GM19438 (cell line): Measurements from ENCODE around the gene C19orf47.
"Not testable (repeated sequence)": the region's sequence is repeated elsewhere in the genome, so short reads cannot be mapped to it uniquely, and the experiment has no call there.

Experiments
- ATAC-seq: cut with Tn5 transposase; IDR thresholded peaks from one replicate; pipeline ENCODE4 v1.9.1; 2021; ENCODE audit warnings: low read depth; ENCODE audit not compliant: unreplicated experiment

C19orf47 gene

DNA sequence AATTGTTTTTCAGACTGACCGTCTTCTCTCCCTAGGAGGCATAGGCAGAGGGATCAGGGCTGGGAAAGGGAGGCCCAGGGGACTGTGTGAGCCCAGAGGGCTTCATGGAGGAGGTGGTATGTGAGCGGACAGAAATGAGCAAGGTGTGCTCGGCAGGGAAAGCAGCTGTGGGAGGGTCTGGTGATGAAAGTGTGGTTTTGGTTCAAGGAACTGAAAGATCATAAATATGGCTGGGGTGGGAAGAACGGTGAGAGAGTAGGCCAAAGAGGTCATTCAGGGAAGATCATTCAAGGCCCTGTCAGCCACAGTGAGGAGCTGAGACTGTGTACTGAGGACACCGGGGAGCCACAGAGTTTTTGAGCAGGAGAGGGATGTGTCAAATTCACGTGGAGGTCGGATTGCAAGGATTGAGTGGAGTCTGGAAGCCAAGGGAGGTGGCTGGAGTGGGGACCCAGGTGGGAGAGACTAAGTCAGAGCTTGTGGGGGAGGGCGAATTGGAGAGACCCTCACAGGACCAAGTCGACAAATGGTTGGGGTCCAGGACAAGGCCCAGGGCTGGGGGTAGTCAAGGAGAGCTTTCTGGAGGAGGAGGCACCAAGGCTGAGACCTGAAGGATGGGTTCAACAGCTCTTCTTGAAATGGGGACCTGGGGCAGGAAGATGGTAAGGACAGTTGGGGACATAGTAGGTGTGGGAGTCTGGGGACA lies 7.9 kb upstream of the C19orf47 start:
- ATAC-seq = no peak

DNA sequence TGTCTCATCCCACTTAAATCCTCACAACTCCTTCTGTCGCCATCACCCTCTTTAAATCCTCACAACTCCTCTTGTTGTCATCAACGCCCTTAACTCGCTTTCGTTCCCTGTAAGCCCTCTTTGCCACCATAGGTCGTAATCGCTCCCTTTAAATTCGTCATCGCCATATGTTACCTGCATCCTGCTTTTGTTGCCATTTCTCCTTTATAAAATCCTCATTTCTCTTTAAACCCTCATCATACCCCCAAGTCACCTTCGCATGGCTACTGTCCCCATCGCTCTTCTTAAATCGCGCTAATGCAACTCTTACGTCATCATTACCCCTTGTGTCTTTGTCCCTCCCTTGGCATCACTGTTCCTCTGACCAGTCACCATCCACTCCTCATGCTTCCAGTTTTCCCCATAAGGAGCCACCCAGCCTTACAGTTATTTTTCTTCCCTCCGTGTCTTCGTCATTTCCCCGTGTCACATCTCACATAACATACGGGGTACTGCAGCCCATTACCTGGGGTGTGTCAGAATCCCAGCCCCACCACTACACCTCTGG lies 837 bp upstream of the C19orf47 start:
- ATAC-seq = no peak

DNA sequence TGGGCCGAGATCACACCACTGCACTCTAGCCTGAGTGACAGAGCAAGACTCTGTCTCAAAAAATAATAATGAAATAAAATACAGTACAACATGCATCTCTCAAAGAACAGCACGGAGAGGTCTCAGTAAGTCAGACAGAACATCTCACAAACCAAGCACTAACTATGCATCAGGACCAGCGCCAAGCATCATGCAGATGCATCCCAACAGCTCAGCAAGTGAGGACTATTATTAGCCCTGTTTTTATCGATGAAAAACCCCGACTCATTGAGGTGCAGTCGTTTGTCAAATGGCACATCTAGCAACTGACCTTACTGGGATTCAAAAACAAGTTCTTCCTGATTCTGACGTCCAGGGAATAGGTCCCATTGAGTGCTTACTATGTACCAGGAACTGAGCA lies 3.8 kb downstream of the C19orf47 start:
- no peak for ATAC-seq

DNA sequence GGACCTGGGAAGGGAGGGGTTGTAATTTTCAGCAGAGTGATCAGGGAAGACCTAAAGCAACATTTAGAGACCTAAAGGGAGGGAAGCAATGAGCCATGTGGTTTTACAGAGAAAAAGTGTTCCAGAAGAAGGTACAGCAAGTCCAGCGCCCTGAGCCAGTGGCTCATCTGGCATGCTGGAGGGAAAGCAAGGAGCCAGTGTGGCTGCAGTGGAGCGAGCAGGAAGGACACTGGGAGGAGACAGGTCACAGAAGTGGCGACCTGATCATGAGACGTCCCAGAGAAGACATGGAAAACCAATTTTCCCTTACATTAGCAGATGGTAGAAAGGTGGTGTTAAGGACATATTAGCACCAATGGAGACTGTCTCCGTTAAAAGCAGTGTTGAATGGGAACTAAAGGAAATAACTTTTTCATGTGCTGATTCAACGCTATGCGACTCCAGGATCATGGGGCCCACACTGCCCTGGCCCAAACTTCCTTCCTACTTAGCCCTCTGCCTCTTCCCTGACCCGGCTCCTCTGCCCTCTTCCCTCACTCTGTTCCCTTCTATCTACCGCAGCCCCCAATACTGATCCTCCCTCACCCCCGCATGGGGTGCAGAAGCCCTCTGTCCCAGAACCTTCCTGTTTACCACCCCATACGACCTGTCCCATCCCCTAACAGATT lies 5.4 kb downstream of the C19orf47 start:
- no peak for ATAC-seq

DNA sequence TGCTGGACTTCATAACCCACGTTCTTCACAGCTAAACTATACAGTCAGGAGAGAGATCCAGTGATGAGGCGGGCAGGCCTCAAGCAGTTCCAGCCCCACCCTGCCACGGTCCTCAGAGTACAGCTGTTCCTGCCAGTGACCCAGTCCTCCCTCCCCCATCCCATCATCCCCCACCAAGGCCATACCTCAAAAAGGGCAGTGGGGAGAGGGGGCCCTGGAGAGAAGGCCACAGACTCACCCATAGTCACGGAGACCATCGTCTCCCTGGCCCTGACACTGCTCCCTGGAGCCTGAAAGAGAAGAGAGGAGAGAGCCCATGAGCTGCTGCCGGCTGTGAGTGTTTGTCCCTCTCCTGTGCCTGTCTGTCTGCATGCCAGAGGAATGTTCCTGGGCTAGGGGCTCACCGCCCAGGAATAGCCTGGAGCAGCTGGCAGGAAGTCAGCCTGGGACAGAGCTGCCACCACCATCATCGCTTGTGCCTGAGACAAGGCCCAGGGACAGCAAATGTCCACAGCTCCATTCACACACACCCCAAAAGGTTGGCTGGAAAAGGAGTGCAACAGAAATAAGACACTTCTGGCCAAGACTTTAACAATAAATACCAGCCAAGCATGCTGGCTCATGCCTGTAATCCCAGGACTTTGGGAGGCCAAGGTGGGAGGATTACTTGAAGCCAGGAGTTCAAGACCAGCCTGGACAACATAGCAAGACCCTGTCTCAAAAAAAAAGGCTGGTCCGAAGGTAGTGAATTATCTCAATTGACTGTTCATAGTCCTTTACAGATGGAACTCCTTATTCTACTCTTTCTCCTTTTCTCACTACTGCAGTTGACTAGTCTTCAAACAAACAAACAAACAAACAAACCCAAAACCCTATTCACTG lies 6.4 kb downstream of the C19orf47 start:
- ATAC-seq = no peak

DNA sequence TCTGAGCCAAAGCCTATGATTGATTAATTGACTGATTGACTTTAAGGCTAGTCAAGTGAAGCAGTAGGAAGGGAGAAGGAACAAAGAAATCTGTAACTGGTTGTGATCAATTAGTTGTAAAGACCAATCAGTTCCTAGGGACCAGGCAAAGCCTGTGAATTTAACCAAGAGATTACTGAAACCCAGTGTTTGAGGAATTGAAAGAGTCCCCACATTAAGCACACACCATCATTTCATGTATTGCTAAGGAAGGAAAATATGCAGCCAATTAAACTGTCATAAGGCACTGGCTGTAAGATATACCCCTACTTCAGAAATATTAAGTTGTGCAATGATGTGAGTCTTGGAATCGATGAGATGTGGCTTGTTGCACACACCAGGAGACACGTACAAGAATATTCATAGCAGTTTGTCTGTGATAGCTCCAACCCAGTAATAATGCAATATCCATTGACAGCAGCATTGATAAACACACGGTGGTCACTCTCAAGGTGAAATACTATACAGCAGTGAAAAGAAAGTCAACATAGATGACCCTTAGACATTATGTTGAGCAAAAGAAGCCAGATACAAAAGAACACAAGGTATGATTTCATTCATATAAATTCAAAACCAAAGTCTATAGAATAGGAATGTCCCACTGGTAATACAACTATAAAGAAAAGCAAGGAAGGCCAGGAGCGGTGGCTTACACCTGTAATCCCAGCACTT lies 9.0 kb downstream of the C19orf47 start:
- no peak for ATAC-seq

DNA sequence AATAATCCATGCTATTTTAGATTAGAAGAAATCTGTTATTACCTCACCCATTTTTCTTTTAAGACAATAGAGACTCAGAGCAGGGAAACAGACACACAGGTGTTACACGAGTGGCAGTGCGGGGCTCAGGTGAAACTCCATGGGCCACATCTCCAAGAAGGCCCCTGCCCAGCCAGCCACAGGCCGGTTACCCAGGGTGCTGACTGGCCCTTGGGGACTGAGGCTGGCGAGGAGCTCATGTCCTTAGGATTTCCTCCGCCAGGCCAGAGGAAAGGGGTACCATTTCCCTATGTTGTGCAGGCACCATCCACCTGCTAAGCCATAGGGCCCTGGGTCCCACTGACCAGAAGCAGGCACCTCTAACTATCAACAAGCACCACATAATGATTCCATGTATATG lies 10.6 kb downstream of the C19orf47 start:
- no peak for ATAC-seq

DNA sequence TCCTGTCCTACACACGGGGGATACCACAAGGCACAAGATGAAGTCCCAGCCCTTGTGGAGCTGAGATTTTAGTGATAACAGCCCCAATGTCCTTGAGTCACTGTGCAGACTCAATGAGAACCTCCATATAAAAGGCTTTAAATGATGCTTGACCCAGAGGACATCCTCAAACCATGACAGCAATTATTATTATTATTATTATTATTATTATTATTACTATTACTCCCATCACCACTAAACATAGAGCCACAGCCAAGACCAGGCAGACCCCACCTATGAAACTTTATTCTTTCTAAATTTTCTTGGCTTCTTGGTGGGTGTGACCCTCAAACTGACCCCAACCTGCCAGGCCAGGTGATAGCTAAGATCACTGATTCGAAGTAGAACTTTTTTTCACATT lies 11.1 kb downstream of the C19orf47 start:
- ATAC-seq = no peak

DNA sequence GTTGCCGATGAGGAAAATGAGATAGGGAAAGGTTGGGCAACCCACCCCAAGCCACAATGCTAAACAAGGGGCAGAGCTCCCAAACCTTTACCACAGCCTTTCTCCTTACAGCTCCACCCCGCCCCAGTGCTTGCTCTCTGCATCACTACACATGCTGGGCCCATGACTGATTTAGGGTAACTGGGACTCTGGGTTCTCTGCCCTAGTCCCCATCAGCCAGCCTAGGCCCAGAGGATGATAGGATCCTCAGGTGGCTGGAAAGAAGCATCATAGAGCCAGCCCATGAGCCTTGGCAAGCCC lies 11.6 kb downstream of the C19orf47 start:
- no peak for ATAC-seq

DNA sequence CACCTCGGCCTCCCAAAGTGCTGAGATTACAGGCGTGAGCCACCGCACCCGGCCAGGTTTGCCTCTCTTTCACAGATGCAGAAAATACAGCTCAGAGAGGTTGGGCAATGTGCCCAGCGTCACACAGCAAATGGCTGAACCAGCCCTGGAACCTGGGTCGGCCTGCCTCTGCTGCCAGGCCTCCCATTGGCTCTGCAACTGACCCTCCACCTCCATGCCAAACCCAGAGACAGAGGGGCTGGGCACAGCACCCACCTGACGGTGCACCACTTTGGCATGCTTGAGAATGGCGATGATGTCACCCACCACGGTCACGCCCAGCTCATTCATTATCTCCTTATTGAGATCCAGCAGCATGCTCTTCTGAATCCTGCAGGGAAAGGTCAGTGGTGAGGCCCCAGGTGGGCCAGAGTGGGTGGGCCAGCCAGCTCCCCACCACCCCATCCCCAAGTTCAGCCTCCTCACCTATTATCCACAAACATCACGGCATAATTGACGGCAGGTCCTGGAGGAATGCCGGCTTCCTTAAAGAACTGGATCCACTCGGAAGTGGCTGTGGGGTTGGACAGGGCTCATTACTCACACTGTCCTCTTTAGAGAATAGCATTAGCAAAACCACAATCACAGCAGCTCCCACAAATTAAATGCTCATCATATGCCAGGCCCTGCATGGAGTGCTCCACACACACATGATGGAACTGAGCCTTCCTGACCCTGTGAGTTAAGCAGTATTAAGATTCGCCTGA lies 12.2 kb downstream of the C19orf47 start:
- no peak for ATAC-seq

DNA sequence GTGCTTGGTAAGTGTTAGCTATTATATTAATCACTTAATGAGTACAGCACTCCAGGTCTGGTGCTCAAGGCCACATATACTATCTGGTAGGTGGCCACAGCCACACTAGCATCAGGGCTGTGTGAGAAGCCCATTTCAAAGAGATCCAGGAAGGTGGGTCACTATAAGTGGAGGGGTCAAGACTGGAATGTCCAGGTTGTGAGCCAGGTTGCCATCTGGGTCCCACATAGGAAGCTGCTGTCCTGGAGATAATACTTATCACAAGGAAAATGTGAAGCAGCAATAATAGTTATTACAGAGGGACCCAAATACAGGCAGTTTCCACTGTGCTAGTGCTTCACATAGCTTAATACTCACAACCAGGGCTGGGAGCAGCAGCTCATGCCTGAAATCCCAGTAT lies 13.1 kb downstream of the C19orf47 start:
- ATAC-seq = no peak

DNA sequence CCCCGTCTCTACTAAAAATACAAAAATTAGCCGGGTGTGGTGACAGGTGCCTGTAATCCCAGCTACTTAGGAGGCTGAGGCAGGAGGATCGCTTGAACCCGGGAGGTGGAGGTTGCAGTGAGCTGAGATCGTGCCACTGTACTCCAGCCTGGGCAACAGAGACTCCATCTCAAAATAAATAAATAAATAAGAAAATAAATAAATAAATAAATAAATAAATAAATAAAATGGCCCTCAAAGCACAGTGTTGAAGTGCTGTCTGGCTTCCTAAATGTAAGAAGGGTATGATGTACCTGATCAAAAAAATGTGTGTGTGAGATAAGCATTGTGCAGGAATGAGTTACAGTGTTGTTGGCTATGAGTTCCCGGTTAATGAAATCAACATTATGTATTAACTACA lies 15.1 kb downstream of the C19orf47 start:
- not testable (repeated sequence) for ATAC-seq

DNA sequence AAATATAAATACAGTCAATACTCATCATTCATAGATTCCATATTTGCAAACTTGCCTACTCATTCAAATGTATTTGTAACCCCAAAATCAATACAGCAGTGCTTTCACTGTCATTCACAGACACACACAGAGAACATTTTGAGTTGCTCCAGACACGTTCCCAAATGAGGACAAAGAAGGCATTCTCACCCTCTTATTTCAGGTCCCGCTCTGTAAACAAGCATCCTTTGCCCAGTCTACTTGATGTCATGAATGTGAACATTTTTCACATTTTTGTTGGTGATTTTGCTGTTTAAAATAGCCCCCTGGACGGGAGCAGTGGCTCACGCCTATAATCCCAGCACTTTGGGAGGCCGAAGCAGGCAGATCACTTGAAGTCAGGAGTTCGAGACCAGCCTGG lies 15.5 kb downstream of the C19orf47 start:
- ATAC-seq = no peak

DNA sequence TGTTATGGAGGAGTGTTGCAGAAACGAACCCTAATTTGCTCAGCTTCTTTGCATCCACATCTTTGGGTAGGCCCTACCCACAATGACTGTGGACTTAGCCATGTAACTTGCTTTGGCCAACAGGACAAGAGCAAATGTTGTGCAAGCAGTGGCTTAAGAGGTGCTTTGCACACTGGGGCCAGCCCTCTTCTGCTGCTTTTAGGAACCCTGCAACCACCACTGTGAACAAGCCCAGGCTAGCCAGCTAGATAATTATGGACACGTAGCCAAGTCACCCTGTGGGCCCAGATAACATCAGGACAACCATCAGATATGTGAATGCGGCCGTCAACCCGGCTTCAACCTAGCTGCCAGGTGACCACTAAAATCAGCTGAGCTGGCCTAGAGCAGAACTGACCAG lies 17.1 kb downstream of the C19orf47 start:
- no peak for ATAC-seq

DNA sequence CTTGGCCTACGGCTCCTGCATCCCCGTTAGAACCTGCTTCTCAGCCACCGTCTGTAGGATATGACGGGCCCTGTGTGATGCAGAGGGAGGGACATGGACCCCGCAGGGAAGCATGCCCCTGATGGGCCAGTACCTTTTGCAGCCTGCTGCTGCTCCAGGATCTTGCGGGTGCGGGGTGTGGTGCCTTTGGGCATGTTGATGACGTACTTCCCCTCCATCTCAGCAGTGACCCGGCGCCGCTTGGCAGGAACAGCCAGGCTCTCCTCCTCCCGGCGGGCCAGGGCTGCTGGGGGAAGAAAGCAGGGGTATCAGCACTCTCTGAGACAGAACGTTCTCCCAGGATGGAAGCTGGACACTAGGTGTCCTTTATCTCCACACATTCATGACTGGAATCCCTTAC lies 22.0 kb downstream of the C19orf47 start:
- ATAC-seq = no peak

DNA sequence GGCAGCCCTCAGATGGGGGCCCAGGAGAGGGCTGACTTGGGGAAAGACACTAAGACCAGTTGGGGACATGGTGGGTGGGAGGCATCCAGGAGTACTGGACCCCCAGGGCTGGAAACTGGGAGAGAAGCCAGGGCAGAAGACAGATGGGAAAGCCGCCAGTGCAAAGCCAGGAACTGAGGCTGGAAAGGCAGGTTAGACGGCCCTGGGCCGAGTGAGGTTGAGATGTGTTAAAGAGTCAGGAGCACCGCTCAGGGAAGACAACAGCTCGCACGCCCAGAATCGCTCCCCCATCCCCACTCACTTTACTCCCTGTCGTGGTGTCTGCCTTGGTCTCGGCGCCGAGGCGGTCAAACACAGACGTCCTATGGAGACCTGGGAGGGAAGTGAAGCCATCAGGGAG lies 24.5 kb downstream of the C19orf47 start:
- ATAC-seq = no peak

DNA sequence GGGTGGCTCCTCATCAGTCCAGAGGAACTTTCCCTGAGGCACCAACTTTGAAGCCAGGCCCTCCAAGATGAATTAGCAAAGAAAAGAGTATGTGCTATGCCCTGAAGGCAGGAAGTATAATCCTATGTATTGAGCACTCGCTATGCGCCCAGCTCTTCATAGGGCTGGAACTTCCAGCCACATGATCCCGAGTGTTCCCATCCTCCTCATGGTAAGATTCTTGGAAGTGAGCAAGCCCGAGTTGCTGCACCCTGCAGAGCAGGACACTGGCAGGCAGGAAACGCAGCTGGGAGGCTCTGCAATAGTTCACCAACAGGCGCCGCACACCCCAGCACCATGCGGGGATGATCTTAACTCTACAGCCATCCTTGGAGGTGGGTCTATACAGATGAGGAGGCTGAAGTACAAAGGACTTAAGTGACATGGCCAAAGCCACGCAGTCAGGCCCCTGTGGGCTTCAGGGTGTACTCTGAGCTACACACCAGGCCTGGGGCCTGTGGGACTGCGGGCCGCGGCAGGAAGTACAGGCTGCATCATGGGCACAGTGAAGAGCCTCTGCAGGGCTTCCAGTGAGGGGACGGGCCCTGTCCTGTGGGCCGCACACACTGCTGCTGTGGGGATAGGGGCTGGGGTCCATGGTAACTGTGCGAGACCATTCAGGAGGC lies 25.1 kb downstream of the C19orf47 start:
- ATAC-seq = no peak

DNA sequence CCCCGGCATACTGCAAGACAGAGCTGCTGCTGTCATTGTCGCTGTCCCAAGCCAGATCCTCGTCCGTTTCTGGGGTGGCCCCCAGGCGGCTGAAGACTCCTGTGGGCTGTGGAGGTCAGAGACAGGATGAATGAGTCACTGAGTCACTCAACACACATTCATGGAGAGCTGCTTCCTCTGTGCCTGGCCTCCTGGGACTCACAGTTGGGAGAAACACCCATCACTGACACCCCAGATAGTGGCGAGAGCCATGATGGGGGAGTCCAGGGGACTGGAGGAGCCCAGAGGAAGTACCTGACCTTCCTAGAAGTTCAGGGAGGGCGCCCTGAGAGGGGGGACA lies 26.0 kb downstream of the C19orf47 start:
- ATAC-seq = no peak

DNA sequence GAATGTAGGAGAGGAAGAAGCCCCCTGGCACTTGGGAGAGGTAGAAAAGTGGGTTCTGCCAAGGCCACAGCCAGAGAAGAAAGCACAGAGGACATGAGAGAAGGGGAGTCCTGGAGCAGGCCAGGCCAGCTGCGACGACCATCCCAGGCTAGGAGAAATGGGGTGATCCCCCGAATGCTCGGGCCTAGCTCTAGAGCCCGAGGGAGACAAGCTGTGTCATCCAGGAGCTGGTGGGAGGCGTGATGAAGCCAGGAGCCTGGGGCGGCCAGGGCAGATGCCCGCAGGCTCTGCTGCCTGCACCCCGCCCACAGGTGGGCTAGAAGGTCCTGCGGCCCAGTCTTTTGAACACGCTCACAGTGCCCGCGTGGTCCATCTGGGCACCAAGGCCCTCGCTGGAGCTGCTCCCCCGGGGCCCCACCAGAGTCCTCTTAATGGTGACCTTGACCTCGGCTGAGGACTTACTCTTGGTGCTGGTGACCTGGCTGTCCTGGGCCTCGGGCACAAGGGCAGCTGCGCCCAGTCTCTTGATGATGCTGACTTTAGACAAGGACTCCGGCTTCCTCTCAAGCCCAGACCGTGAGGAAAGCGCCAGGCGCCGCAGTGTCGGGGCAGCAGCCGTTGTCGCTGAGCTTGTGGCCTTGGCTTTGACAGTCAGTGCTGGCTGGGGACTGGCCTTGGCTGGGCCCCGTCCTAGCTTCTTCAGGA lies 26.5 kb downstream of the C19orf47 start:
- ATAC-seq = no peak
